GM19328 (cell line): ENCODE measurements around the gene KRT83.

Experiments used
- ATAC-seq: cut with Tn5 transposase; IDR thresholded peaks from one replicate; pipeline ENCODE4 v1.9.1; 2021; ENCODE audit warnings: mild to moderate bottlenecking, moderate library complexity; ENCODE audit not compliant: unreplicated experiment

Gene KRT83

DNA sequence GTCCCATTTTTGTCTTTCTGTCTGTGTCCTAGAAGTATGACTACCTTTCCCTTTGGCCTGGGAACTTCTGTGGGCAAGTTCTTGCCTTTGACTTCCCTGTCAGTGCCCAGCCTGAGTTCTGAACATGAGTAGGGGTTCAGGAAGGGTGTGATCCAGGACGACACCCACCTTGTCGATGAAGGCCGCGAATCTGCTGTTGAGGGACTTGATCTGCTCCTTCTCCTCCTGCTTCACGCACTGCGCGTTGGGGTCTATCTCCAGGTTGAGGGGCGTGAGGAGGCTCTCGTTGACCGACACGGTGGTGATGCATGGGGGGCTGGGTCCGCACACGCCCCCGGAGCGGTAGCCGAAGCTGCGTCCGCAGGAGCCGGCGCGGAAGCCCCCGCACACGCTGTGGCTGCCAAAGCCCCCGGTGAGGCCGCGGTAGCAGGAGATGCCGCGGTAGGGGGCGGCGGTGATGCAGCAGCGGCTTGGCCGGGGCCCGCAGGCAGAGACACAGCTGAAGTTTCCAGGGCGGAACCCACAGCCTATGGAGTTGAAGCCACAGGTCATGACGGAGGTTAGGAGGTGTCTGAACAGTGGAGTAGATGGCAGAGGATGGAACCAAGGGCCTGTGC lies at the start of gene KRT83:
TSS of gene KRT83 (minus strand) at position 615 of the 617 bp plus-strand sequence. CDS start at position 552, 63 bp downstream.
- ATAC-seq: no peak

DNA sequence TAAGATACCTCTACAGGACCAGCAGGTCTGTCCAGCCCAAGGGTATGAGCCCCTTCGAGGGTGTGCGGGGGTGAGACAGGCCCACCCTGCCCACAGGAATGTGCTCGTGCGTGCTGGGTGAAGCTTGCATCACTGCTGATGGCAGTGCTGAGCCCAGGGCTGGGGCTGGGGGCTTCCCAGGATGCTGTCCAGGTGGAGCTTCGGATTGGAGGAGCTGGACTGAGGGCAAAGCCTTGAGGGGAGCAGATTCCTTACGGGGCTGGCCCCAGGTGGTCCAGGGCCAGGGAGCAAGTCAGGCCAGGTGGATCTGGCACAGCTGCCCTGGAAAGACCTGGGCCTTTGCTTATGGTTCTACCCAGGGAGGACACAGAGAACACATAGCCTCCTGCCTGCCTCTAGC lies 48.6 kb upstream of the KRT83 start:
- ATAC-seq: no peak

DNA sequence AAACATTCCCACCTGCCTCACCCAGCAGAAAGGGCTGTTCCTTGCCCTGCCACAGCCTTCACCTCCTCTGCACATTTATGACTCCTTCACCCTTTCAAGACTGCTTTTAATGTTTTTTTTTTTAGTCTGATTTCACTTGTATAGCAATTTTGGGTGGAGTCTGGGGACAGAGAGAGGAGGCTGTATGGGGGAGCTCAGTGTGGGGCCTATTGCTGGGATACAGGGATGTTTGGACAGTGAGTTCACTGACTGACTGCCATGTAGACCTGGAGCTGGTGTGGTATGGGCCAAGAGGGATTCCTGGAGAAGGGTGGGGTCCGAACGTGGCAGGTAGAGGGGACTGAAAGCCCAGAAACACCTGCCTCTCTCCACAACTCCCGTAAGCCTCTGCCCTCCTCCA lies 48.0 kb upstream of the KRT83 start:
- ATAC-seq: no peak

- ATAC-seq: no peak
Measured at GRCh38 chr12:52368508-52368907, 47.3 kb upstream of the KRT83 start.

- no peak for ATAC-seq
Measured at GRCh38 chr12:52367876-52368275, 46.7 kb upstream of the KRT83 start.

DNA sequence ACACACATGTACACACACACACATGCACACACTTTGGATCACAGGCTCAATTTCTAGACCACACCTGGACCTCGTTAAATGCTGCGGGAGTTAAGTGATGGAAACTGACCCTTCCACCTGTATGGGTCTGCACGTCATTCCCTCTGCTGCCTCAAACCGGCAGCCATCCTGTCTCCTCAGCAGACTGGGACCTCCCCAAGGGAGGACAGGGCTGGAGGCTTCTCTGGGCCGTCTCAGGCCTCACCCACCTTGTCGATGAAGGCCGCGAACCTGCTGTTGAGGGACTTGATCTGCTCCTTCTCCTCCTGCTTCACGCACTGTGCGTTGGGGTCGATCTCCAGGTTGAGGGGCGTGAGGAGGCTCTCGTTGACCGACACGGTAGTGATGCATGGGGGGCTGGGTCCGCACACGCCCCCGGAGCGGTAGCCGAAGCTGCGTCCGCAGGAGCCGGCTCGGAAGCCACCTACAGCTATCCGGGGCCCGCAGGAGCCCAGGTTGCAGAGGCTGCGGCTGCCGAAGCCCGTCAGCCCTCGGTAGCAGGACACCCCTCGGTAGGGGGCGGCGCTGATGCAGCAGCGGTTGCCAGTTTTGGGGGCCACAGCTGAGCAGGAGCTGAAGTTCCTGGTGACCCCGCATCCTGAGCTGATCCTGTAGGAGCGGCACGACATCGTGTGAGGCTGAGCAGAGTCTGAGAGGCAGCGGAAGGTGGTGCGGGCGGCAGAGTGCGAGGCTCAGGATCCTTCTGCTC lies 45.7 kb upstream of the KRT83 start, which contains the start of gene KRT85:
TSS of gene KRT85 (minus strand) at position 744 of the 748 bp plus-strand sequence. CDS start at position 668, 76 bp downstream.
- ATAC-seq: no peak

DNA sequence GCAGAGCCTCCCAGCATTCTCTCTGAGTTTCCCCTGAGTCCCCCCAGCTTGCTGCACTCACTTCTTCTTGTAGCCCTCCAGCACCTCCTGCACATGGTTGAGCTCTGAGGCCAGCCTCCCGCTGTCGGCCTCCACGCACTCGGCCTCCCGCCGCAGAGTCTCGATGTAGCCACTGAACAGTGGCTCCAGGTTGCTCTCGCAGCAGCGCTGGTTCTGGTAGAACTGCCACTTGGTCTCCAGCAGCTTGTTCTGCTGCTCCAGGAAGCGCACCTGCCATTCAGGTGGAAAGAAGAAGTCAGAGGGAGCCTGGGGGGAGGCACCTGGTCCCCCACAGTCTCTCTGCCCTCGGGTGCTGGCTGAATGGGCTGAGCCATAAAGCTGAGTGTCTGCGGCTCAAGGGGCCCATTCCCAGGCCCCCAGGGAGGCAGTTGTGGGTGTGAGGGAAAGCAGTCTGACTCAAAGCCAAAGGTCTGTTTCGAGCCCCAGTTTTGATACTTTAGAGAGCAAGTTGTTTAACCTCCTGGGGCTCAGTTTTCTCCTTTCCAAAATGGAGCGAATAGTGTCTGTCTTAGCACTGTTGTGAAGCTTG lies 43.8 kb upstream of the KRT83 start:
- no peak for ATAC-seq

- ATAC-seq: no peak
Measured at GRCh38 chr12:52364061-52364460, 42.9 kb upstream of the KRT83 start.

- no peak for ATAC-seq
Measured at GRCh38 chr12:52363111-52363679, 42.0 kb upstream of the KRT83 start.

- no peak for ATAC-seq
Measured at GRCh38 chr12:52362118-52362726, 41.0 kb upstream of the KRT83 start.

- ATAC-seq: no peak
Measured at GRCh38 chr12:52361553-52361952, 40.4 kb upstream of the KRT83 start.

DNA sequence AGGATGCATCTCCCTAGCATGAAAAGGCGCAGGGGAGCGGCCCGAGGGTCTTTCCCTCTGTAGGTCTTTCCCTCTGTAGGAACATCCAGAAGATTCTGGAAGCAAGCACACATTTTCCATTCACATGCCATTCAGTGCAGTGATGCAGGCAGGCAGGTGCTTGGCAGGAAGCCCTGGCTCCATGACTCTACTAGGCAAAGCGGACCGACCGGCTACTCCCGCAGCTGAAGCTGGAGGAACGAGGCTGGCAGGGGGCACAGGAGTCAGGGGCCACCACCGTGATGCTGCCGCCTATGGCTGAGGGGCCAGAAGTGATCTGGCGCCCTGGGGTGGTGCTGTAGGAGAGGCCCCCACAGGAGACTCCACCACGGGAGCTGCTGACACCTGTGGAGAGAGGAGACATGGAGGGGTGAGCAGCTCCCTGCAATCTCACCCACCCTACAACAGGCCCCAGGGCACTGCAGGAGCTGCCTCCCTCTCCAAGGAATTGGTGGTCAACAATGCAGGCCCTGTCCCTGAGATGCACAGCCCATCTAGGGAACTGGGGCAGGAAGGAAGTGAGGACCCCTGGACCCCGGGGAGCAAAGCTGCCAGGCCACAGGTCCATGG lies 39.6 kb upstream of the KRT83 start:
- ATAC-seq: no peak

DNA sequence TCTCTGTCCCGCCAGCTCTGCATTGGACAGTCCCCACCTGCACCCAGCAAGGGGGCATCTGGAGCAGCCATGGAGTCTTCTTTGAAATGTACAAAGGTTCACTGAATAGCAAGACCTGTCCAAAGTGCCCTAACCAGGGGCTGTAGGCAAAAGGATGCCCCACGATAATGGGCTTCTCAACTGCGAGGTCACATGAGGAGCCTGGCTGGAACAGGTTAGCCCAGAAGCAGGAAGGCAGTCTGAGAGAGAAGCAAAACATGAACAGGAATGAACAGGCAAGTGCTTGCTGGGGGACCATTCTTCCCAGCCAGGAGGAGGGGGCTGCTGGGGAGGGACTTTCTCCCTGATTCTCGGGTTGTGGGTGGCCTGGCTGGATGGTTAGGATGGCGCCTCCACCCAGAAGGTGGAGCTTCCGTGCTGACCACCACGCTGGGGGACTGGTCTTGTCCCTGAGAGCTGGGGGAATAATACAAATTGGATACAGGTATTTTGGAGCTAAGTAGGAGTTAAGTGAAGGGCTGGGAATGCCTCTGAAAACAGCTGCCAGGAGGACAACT lies 39.0 kb upstream of the KRT83 start:
- no peak for ATAC-seq

GRCh38 chr12:52359621-52360061 lies 38.4 kb upstream of the KRT83 start:
- ATAC-seq: no peak

- peak; percentile 95 for ATAC-seq
Measured at GRCh38 chr12:52358575-52359350, 37.6 kb upstream of the KRT83 start.

DNA sequence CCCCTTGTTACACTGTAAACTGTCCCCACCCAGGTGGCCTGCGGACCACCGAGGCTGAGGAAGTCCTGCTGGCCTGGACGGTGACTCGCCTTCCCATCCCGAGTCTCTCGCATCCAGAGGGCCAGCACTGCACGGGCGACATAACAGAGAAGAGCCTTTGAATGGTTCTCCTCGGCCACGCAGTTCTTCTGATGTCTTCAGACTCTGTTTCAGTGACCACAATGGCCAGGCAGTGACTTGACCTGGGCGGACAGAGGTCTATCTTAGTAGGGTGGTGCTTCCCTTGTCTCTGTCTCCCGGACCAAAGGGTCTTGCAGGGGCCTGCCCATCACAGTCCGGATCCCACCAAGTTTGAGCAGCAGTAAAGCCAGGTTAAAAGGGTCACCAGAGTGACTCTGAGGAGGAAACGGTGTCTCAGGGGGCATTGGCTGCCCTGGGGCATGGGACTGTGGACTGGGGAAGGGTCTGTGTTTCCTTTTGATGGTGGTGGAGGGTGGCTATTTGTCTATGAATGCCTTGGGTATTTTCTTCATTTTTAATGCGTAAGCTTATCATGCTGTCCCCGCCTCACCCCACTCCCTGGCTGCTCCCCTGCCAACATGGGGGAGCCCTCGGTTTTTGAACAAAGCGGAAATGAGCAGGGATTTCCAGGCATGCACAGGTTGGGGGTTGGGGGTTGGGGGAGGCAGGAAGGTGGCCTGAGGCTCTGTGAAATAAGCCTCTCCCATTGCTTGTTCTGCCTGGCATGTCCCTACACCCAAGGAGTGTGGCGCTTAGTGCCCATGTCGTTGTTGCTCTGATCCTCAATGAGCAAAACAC lies 35.8 kb upstream of the KRT83 start:
- no peak for ATAC-seq

DNA sequence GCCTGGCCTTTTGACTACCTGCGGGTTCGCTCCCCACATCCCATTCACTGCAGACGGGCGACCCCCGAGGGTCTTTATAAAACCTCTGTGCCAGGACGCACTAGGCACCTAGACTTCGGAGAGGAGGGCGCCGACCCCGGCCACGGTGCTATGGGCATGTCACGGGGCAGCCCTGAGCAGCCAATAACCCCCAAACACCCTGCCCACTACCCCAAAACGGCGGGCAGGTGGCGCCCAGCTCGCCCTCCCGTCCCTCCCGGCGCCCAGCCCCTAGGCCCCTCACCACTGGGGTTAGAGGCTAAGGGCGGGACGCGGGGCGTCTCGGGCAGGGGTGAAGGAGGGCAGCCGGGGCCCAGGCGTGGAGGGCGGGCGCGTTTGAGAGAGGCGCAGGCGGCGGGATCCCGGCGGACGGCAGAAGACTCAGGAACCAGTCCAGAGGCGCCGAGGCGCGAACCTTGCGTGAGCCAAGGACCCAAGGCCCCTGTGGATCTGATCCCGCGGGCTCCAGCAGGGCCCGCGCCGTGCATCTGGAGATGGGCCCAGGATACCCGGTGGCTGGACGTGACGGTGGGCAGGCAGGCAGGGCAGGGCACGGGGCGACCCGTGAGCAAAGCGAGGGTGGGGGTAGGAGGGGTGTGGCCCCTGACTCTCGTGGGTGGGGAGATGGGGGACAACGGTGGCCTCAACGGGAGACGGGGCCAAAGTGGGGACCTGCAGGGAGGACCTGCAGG lies 35.0 kb upstream of the KRT83 start:
- no peak for ATAC-seq

GRCh38 chr12:52355176-52355575 lies 34.0 kb upstream of the KRT83 start:
- no peak for ATAC-seq
